Measurements from ENCODE around the gene OVOL1. TPM values are rescaled to one million over a fixed set of nuclear protein-coding genes. Genes with fewer than 3 reads are reported as not detected.

OVOL1 gene
- total RNA-seq, 4 donors from 2014 or later = 1.0 TPM; not detected in 3

GRCh38 chr11:65790104-65790901 lies 3.4 kb downstream of the OVOL1 start:
- DNase-seq = no peak
- Histone ChIP-seq H3K36me3 (no peaks in the 10 kb centered on the region), H3K27me3 (peaks cover 7 to 27% of the 10 kb centered on the region in 2 donors), H3K4me3 (no peak overlapping the region), H3K4me1 (peaks cover 0 to 8% of the 10 kb centered on the region in 2 donors), H3K27ac (no peak overlapping the region), H3K9me3 (no peaks in the 10 kb centered on the region)
- intact Hi-C loops (cut with DNase I; ENCODE audit: low total_unique reads) = no loop called here
- TF ChIP-seq POLR2A (IDR thresholded peaks at IDR 0.05) (no peak), CTCF (IDR thresholded peaks at IDR 0.05) (no peak)

GRCh38 chr11:65790902-65791650 lies 4.2 kb downstream of the OVOL1 start:
- Histone ChIP-seq H3K4me3 (no peak overlapping the region), H3K4me1 (peaks cover 0 to 6% of the 10 kb centered on the region in 2 donors)
- TF ChIP-seq POLR2A (IDR thresholded peaks at IDR 0.05) = no peak
- no peak for TF ChIP-seq CTCF (IDR thresholded peaks at IDR 0.05)

GRCh38 chr11:65791719-65792213 lies 4.9 kb downstream of the OVOL1 start:
- Histone ChIP-seq H3K4me1 (no peaks in the 10 kb centered on the region), H3K36me3 (no peaks in the 10 kb centered on the region), H3K9me3 (no peaks in the 10 kb centered on the region), H3K4me3 (no peak overlapping the region), H3K27me3 (peaks cover 0 to 17% of the 10 kb centered on the region in 2 donors), H3K27ac (no peak overlapping the region)
- intact Hi-C loops (cut with DNase I; ENCODE audit: low total_unique reads) = no loop called here
- TF ChIP-seq POLR2A (IDR thresholded peaks at IDR 0.05) (no peak), CTCF (IDR thresholded peaks at IDR 0.05) (no peak)
- DNase-seq = no peak

More at GRCh38 chr11:65790902-65791650, 4.2 kb downstream of the OVOL1 start:
- DNase-seq = no peak
- Histone ChIP-seq H3K27me3 (peaks cover 2 to 23% of the 10 kb centered on the region in 2 donors), H3K9me3 (no peaks in the 10 kb centered on the region), H3K27ac (no peak overlapping the region), H3K36me3 (no peaks in the 10 kb centered on the region)
- intact Hi-C loops (cut with DNase I; ENCODE audit: low total_unique reads) = no loop called here

DNA sequence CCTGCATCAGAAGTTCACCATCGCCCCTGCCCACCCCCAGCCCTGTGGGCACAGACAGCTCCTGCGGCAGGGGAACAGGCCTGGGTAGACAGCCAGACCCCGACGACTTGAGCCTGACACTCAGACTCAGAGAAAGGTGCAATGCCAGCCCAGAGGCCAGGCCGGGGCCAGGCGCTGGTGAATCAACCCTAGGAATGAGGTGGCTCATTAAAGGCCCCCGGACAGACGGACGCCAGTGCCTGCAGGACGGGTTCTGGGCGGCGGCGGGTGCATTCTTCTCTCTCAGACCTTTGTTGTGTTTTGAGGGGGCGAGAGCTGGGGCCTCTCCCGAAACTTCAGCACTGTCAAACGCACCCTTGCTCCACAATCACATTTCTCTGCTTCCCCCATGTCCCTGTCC lies 5.6 kb downstream of the OVOL1 start:
- no peak for DNase-seq
- Histone ChIP-seq H3K27ac (no peak overlapping the region), H3K27me3 (peaks cover 0 to 13% of the 10 kb centered on the region in 2 donors), H3K36me3 (no peaks in the 10 kb centered on the region), H3K9me3 (no peaks in the 10 kb centered on the region), H3K4me1 (no peaks in the 10 kb centered on the region), H3K4me3 (no peak overlapping the region)
- TF ChIP-seq CTCF (IDR thresholded peaks at IDR 0.05) (no peak), POLR2A (IDR thresholded peaks at IDR 0.05) (no peak)
- intact Hi-C loops (cut with DNase I; ENCODE audit: low total_unique reads) = no loop called here

- TF ChIP-seq CTCF (IDR thresholded peaks at IDR 0.05) = no peak
- TF ChIP-seq POLR2A (IDR thresholded peaks at IDR 0.05) = no peak
- no peak overlapping the region for H3K27ac ChIP-seq
- H3K9me3 ChIP-seq = no peaks in the 10 kb centered on the region
- H3K36me3 ChIP-seq = no peaks in the 10 kb centered on the region
- no peak overlapping the region for H3K4me3 ChIP-seq
- intact Hi-C loops (cut with DNase I; ENCODE audit: low total_unique reads) = no loop called here
- no peak for DNase-seq
- H3K27me3 ChIP-seq = peaks cover 0 to 7% of the 10 kb centered on the region in 2 donors
- no peaks in the 10 kb centered on the region for H3K4me1 ChIP-seq
Measured at GRCh38 chr11:65793144-65793581, 6.3 kb downstream of the OVOL1 start.

Data from uterus (tissue), 4 donors.